ENCODE results near the gene ZBTB22.

- TF ChIP-seq BHLHE40 (IDR thresholded peaks at IDR 0.05; ENCODE audit: borderline replicate concordance) (no peak), ZNF384 (IDR thresholded peaks at IDR 0.05) (no peak), SP1 (IDR thresholded peaks at IDR 0.05) (no peak), ELF4 (IDR thresholded peaks at IDR 0.05) (no peak), FOXK2 (IDR thresholded peaks at IDR 0.05) (no peak), PKNOX1 (IDR thresholded peaks at IDR 0.05) (no peak), FOXM1 (IDR thresholded peaks at IDR 0.05; ENCODE audit: borderline replicate concordance) (no peak), NFRKB (IDR thresholded peaks at IDR 0.05) (no peak), FOXA1 (IDR thresholded peaks at IDR 0.05) (no peak), ARNT (IDR thresholded peaks at IDR 0.05) (no peak), LEF1 (IDR thresholded peaks at IDR 0.05; ENCODE audit: borderline replicate concordance) (no peak), L3MBTL2 (conservative IDR thresholded peaks at IDR 0.05) (no peak)
Measured at GRCh38 chr6:33333666-33334065, 16.1 kb upstream of the ZBTB22 start.

Data from HEK293T (cell line).